K562 (cell line): Measurements from ENCODE around the gene CPN2. TPM values are rescaled to one million over a fixed set of nuclear protein-coding genes. Genes with fewer than 3 reads are reported as not detected.

Experiments used
- ATAC-seq: fragments of 200-7000 bp; cut with Tn5 transposase; 3 replicates; pipeline ENCODE4 v1.9.1; 2020; ENCODE audit warnings: moderate library complexity
- BruUV-seq: library from RNA; stranded (reverse); fragments of 400-500 nt; replicated peaks from 2 replicates; lab custom pipeline; 2021; lab: Mats Ljungman, UMichigan
- CTCF ChIA-PET: fragments of 300-600 bp; formaldehyde crosslinking; extraction: SDS; loops from one replicate; lab custom pipeline; 2021; ENCODE audit warnings: low intra/inter-chr PET ratio; lab: Yijun Ruan, JAX
- POLR2A ChIA-PET: fragments of 300-600, 350-650 bp; sonication (Branson Sonifier 250); formaldehyde crosslinking; extraction: SDS; loops from one replicate; lab custom pipeline; 2021; ENCODE audit warnings: antibody characterized with exemption, inconsistent platforms; lab: Yijun Ruan, JAX
- DNase-seq, 4 experiments: peaks; one replicate each; pipeline versions ENCODE4 v3.0.0 to v3.0.0-alpha.2; 2011 to 2018; ENCODE audit warnings: low spot score in 3 of 4, mixed read lengths in 3 of 4; ENCODE audit errors: extremely low read depth in 1 of 4
- FAIRE-seq: peaks from 2 replicates; lab custom pipeline; 2011; peaks lifted over from hg19 to GRCh38; lab: Jason Lieb, UNC
- H2AFZ ChIP-seq: 2 replicates; pipeline ENCODE4 v1.6.0; 2011; ENCODE audit warnings: low read depth, low read length, control low read depth, inconsistent platforms
- H3K27ac ChIP-seq: fragments of 200-600 bp; 3 replicates; pipeline ENCODE4 v1.8.0; 2011; ENCODE audit warnings: low read depth, mild to moderate bottlenecking, control low read depth, inconsistent platforms, low read length, moderate library complexity, mixed read lengths; ENCODE audit errors: extremely low read depth
- H3K27me3 ChIP-seq, 2 experiments: fragments of 300-600 bp in 1 of 2; 2 replicates in 1 of 2; 3 replicates in 1 of 2; pipeline versions ENCODE4 v1.6.0 to v1.8.0; 2011; ENCODE audit warnings: inconsistent platforms in 2 of 2, low read length in 2 of 2, mild to moderate bottlenecking in 1 of 2, mixed read lengths in 1 of 2, moderate library complexity in 1 of 2; ENCODE audit not compliant: control insufficient read depth in 2 of 2, insufficient read depth in 2 of 2
- H3K36me3 ChIP-seq: fragments of 300-600 bp; 3 replicates; pipeline ENCODE4 v1.8.0; 2011; ENCODE audit warnings: mild to moderate bottlenecking, low read length, inconsistent platforms; ENCODE audit not compliant: control insufficient read depth, insufficient read depth
- H3K4me1 ChIP-seq, 2 experiments: fragments of 200-600 bp in 1 of 2; replicated peaks in 1 of 2; 2 replicates in 1 of 2; 3 replicates in 1 of 2; pipeline versions ENCODE4 v1.5.1 to v1.8.0; 2011; ENCODE audit warnings: inconsistent platforms in 2 of 2, low read length in 2 of 2, mild to moderate bottlenecking in 1 of 2, mixed read lengths in 1 of 2, moderate library complexity in 1 of 2; ENCODE audit not compliant: control insufficient read depth in 2 of 2, insufficient read depth in 2 of 2
- H3K4me2 ChIP-seq: 2 replicates; pipeline ENCODE4 v1.6.1; 2011; ENCODE audit warnings: low read length, control low read depth, inconsistent platforms, mixed read lengths; ENCODE audit not compliant: insufficient read depth
- H3K4me3 ChIP-seq: fragments of 200-600 bp; sonication (generic), shearing (Covaris generic); 2 replicates; pipeline ENCODE4 v1.5.1; 2016; ENCODE audit warnings: control low read depth, inconsistent platforms
- H3K79me2 ChIP-seq: fragments of 200-600 bp; 3 replicates; pipeline ENCODE4 v1.8.0; 2011; ENCODE audit warnings: low read length, inconsistent platforms; ENCODE audit not compliant: control insufficient read depth, insufficient read depth
- H3K9ac ChIP-seq, 2 experiments: 2 replicates each; pipeline versions ENCODE4 v1.6.0 to v1.6.1; 2011; ENCODE audit warnings: low read depth in 2 of 2, low read length in 2 of 2, control low read depth in 1 of 2, inconsistent platforms in 1 of 2, mild to moderate bottlenecking in 1 of 2, mixed read lengths in 1 of 2; ENCODE audit not compliant: insufficient read depth in 1 of 2
- H3K9me1 ChIP-seq: one replicate; pipeline ENCODE4 v1.6.0; 2011; ENCODE audit warnings: inconsistent platforms, mild to moderate bottlenecking, low read length, moderate library complexity; ENCODE audit not compliant: control insufficient read depth, insufficient read depth
- H3K9me3 ChIP-seq: replicated peaks from 2 replicates; pipeline ENCODE4 v1.5.1; 2011; ENCODE audit warnings: low read depth, low read length, inconsistent platforms; ENCODE audit not compliant: control insufficient read depth, insufficient read depth
- H4K20me1 ChIP-seq: replicated peaks from 2 replicates; pipeline ENCODE4 v1.6.1; 2011; ENCODE audit warnings: low read length, inconsistent platforms, mixed read lengths; ENCODE audit not compliant: control insufficient read depth, insufficient read depth
- FOXA1 ChIP-seq: fragments of 450-650 bp; IDR thresholded peaks from 2 replicates; pipeline ENCODE4 v1.6.1; 2016; ENCODE audit warnings: mild to moderate bottlenecking, borderline replicate concordance
- ID3 ChIP-seq, 2 experiments: fragments of 250-450 bp in 1 of 2; fragments of 450-650 bp in 1 of 2; sonication (Bioruptor Pico) in 1 of 2; IDR thresholded peaks; 2 replicates each; pipeline versions ENCODE4 v1.6.1 to v1.8.0; 2016 to 2021; ENCODE audit warnings: mild to moderate bottlenecking in 2 of 2, moderate library complexity in 2 of 2, missing compliant biosample characterization in 1 of 2, missing genetic modification characterization in 1 of 2
- MCM2 ChIP-seq: fragments of 450-650 bp; IDR thresholded peaks from 2 replicates; pipeline ENCODE4 v1.6.1; 2017; ENCODE audit warnings: low read depth, mild to moderate bottlenecking
- NFIC ChIP-seq: fragments of 450-650 bp; IDR thresholded peaks from 2 replicates; pipeline ENCODE4 v1.6.1; 2017; ENCODE audit warnings: mild to moderate bottlenecking, inconsistent platforms
- RAD21 ChIP-seq, 2 experiments: fragments of 250-450 bp in 1 of 2; fragments of 450-650 bp in 1 of 2; sonication (Bioruptor Pico) in 1 of 2; formaldehyde crosslinking in 1 of 2; IDR thresholded peaks in 1 of 2; conservative IDR thresholded peaks in 1 of 2; 2 replicates each; pipeline versions ENCODE4 v1.4.0 to v1.8.0; 2020 to 2022; ENCODE audit warnings: mild to moderate bottlenecking in 2 of 2, moderate library complexity in 1 of 2
- REST ChIP-seq, 2 experiments: fragments of 450-650 bp; formaldehyde crosslinking in 1 of 2; IDR thresholded peaks; 2 replicates each; pipeline versions ENCODE4 v1.4.0 to v1.6.1; 2014 to 2020; ENCODE audit warnings: mild to moderate bottlenecking in 2 of 2, borderline replicate concordance in 1 of 2, low read depth in 1 of 2
- RNF2 ChIP-seq: sonication (generic); IDR thresholded peaks from 2 replicates; pipeline ENCODE4 v1.6.1; 2016
- ZNF175 ChIP-seq: fragments of 200-800 bp; sonication (Bioruptor generic); IDR thresholded peaks from 2 replicates; pipeline ENCODE4 v1.6.1; 2016; ENCODE audit warnings: low read depth, mild to moderate bottlenecking, missing genetic modification characterization, missing compliant biosample characterization
- ZNF395 ChIP-seq: fragments of 200-800 bp; sonication (Bioruptor generic); IDR thresholded peaks from 2 replicates; pipeline ENCODE4 v1.6.1; 2017; ENCODE audit warnings: missing genetic modification characterization, missing compliant biosample characterization
- ZNF695 ChIP-seq: fragments of 450-650 bp; formaldehyde crosslinking; IDR thresholded peaks from 2 replicates; pipeline ENCODE4 v1.4.0; 2020; ENCODE audit warnings: mild to moderate bottlenecking, moderate library complexity
- WGBS: fragments of 100-300 bp; shearing (Covaris generic); methylation state at CpG from one replicate; pipeline ENCODE4 v1.1.6; 2016; ENCODE audit warnings: low coverage, mixed read lengths; ENCODE audit not compliant: insufficient coverage; ENCODE audit errors: missing lambda C conversion rate; 5-methylcytosine and 5-hydroxymethylcytosine counted together
- in situ Hi-C: fragments of 300-500 bp; cut with MboI; formaldehyde crosslinking; loops from 4 replicates; pipeline ENCODE4 v1.15.0; 2018; ENCODE audit warnings: inconsistent platforms, mixed read lengths
- intact Hi-C: fragments of 100-400 bp; cut with micrococcal nuclease; formaldehyde crosslinking; loops from 2 replicates; pipeline ENCODE4 v1.14.2; 2022
- polyA plus RNA-seq, 8 experiments: library from polyadenylated mRNA; depleted of rRNA in 4 of 8; stranded (reverse) in 5 of 8; unstranded in 3 of 8; fragments of >200 nt; fragmentation: Nextera tagmentation in 2 of 8; fragmentation: Illumina TruSeq in 1 of 8; extraction: Ambion mirVana in 2 of 8; extraction: Trizol in 1 of 8; gene quantifications; 2 replicates each; pipeline versions ENCODE4 v1.2.1 to v1.2.3, GENCODE V29; 2011 to 2014; ENCODE audit warnings: inconsistent platforms in 1 of 8, missing spikeins in 1 of 8
- total RNA-seq, 7 experiments: library from RNA; depleted of rRNA in 6 of 7; stranded (reverse); fragments of >200 nt in 6 of 7; fragmentation: Illumina TruSeq in 2 of 7; extraction: Trizol in 2 of 7; gene quantifications; 2 replicates each; pipeline versions ENCODE4 v1.2.1 to v1.2.3, GENCODE V29; 2011 to 2021; ENCODE audit warnings: low replicate concordance in 1 of 7

The CPN2 gene
- total and polyA plus RNA-seq, 9 of the 15 experiments (the other 6 are each of a cell fraction or from before 2014, with no cell fraction given) = not detected

- FAIRE-seq = no peak
- H3K4me2 ChIP-seq = no peak within 1 kb of the TSS
- no TSS peak for BruUV-seq
- no peaks in the 10 kb centered on the region for H3K9me3 ChIP-seq
- CTCF ChIA-PET = interaction anchor here (0.6 kb wide), 1 partner anchor 35 kb away, joined by 3 read pairs; no protein-coding TSS in a partner anchor
- H4K20me1 ChIP-seq = peaks cover 8% of the 10 kb centered on the region; the same call in 1 of the 2 replicates
- H3K9ac ChIP-seq = no peak within 1 kb of the TSS
- under 1% methylated on average over 20 of the region's 21 CpGs for WGBS
- H3K4me1 ChIP-seq = peaks cover 0 to 3% of the 10 kb centered on the region in 2 experiments; a peak in 2 of 5 replicates
- no peak within 1 kb of the TSS for H2AFZ ChIP-seq
- DNase-seq = peak in 1 of 4 experiments; percentile 20
- H3K36me3 ChIP-seq = no peaks in the 10 kb centered on the region
- in situ Hi-C loops (no loop called here), intact Hi-C loops (no loop called here)
- no peak within 1 kb of the TSS for H3K4me3 ChIP-seq
- no peak within 1 kb of the TSS for H3K27ac ChIP-seq
- peaks cover 63 to 93% of the 10 kb centered on the region in 2 experiments for H3K27me3 ChIP-seq
- no peaks in the 10 kb centered on the region for H3K9me1 ChIP-seq
- H3K79me2 ChIP-seq = no peaks in the 10 kb centered on the region
- peak; percentile 80 for ATAC-seq
- POLR2A ChIA-PET = interaction anchor here (0.7 to 2.6 kb wide), 2 partner anchors 10 to 648 kb away, joined by 3 to 10 read pairs; no protein-coding TSS in a partner anchor
- TF ChIP-seq REST (IDR thresholded peaks at IDR 0.05; ENCODE audit: borderline replicate concordance) (peak; percentile 14; the same call in 1 of the 2 replicates), REST (CRISPR knock-in tag; IDR thresholded peaks at IDR 0.05; ENCODE audit: low read depth) (no peak), ZNF695 (no peak), NFIC (no peak), ZNF175 (CRISPR knock-in tag) (no peak), RAD21 (CRISPR knock-in tag; conservative IDR thresholded peaks at IDR 0.05 in 1 of 2, IDR thresholded peaks at IDR 0.05 in 1 of 2) (peak in 1 of 2 experiments; percentile 44; a peak in 2 of 4 replicates), RNF2 (no peak), ZNF395 (CRISPR knock-in tag) (no peak), ID3 (CRISPR knock-in tag; IDR thresholded peaks at IDR 0.05) (no peak), ID3 (tag; IDR thresholded peaks at IDR 0.05) (no peak), FOXA1 (no peak), MCM2 (no peak)
Measured at GRCh38 chr3:194369522-194370279, 18.6 kb upstream of the CPN2 start, which contains the start of gene LRRC15. TSS of gene LRRC15 (minus strand) at chr3:194369743. CDS start at chr3:194361043, 8,700 bp downstream.
